ENCODE data around the gene RASGEF1B.

GRCh38 chr4:81481151-81481550 is 9.4 kb upstream of the RASGEF1B start:
- TF ChIP-seq POLR2AphosphoS5 (IDR thresholded peaks at IDR 0.05) (no peak), CTCF (IDR thresholded peaks at IDR 0.05) (no peak), POLR2A (IDR thresholded peaks at IDR 0.05) (no peak)

All from transverse colon (tissue), 4 donors.